ENCODE data around the gene HOXA5.

DNA sequence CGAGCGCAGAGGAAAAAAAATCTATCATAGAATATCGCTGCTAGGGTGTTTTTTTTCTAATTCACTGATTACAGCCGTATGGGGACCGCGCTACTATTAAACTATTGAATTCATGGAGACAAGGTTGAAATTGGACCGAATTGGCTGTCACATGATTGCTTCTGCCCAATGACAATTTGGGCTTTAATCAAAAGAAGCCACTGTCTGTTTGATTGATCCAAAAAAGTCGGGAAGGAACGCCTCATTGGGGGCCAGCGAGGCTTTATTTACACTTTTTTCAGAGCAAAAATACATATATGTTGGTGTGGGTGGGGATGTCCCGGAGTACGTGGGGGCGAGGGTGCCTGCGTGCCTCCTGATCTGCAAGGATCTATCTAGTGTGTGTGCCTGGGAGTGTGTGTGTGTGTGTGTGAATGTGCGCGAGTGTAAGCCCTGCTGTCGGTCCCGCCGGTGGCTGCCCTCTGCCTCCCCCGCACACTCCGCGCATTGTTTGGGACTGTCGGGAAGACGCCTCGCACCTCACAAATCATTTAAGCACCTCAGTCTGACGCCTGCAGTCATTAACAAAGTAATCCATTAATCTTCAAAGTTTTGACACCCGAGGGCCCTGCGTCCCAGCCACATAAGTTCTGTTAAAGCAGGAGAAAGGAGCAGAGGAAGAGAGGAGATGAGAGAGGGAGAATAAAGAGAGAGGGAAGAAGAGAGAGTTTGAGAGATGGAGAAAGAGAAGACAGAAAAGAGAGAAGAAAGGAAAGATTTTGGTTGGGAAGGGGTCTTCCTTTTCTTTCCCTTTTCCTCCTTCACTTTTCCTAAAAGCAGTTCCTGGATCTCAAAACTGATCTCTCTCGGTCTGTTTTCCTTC lies 40.7 kb downstream of the HOXA5 start, which contains the start of gene HOXA2:
- TF ChIP-seq, protein P1, sequence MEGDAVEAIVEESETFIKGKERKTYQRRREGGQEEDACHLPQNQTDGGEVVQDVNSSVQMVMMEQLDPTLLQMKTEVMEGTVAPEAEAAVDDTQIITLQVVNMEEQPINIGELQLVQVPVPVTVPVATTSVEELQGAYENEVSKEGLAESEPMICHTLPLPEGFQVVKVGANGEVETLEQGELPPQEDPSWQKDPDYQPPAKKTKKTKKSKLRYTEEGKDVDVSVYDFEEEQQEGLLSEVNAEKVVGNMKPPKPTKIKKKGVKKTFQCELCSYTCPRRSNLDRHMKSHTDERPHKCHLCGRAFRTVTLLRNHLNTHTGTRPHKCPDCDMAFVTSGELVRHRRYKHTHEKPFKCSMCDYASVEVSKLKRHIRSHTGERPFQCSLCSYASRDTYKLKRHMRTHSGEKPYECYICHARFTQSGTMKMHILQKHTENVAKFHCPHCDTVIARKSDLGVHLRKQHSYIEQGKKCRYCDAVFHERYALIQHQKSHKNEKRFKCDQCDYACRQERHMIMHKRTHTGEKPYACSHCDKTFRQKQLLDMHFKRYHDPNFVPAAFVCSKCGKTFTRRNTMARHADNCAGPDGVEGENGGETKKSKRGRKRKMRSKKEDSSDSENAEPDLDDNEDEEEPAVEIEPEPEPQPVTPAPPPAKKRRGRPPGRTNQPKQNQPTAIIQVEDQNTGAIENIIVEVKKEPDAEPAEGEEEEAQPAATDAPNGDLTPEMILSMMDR (IDR thresholded peaks at IDR 0.05) = no peak
- no peak for TF ChIP-seq POLR2A (IDR thresholded peaks at IDR 0.05)
